ENCODE results near the gene SHH.
"Not testable (repeated sequence)": the region's sequence is repeated elsewhere in the genome, so short reads cannot be mapped to it uniquely, and the experiment has no call there.

SHH gene

DNA sequence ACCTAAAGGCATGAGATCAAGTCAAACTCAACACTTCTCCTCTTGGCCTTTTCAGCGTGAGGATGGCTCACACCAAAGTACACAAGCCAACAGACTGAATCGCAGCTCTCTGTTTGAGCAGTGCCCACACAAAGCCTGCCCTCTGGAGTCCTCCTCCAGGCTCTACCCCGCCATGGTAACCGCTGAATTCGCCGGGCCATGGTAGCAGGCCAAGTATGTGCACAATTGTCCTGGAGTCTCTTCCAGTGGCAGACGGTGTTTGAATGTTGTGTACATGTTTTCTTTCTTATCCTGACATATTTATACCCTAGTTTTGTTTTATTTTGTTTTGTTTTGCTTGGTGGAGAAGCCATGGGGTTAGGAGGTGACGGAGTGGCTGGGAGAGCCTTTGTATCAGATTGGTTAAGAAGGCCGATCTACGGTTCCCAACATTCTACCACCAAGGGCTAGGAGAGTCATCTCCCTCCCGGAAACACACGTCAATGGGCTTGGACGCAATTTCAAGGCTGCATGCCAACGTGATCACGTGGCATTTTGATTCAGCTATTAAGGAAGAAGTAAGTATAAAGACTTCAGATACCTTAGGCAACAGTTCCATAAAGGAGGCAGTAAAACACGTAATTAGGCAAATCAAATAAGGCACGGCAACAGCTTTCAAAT, 12.1 kb upstream of the SHH start:
- Histone ChIP-seq H3K27me3 (ENCODE audit: control insufficient read depth, insufficient read depth, low read length) (peaks cover 3% of the 10 kb centered on the region), H3K27ac (ENCODE audit: low read depth, low read length) (no peak overlapping the region), H3K36me3 (ENCODE audit: control insufficient read depth, insufficient read depth, low read length) (no peaks in the 10 kb centered on the region), H3K9ac (ENCODE audit: low read length) (no peak overlapping the region), H3K4me1 (ENCODE audit: control insufficient read depth, insufficient read depth, low read length) (no peaks in the 10 kb centered on the region), H3K4me3 (ENCODE audit: low read length) (no peak overlapping the region)

- Histone ChIP-seq H3K4me1 (ENCODE audit: control insufficient read depth, insufficient read depth, low read length) (no peaks in the 10 kb centered on the region), H3K36me3 (ENCODE audit: control insufficient read depth, insufficient read depth, low read length) (no peaks in the 10 kb centered on the region), H3K9ac (ENCODE audit: low read length) (no peak overlapping the region), H3K4me3 (ENCODE audit: low read length) (no peak overlapping the region), H3K27ac (ENCODE audit: low read depth, low read length) (no peak overlapping the region), H3K27me3 (ENCODE audit: control insufficient read depth, insufficient read depth, low read length) (peaks cover 3% of the 10 kb centered on the region)
Measured at GRCh38 chr7:155821851-155822250, 9.6 kb upstream of the SHH start.

- Histone ChIP-seq H3K27me3 (ENCODE audit: control insufficient read depth, insufficient read depth, low read length) (peaks cover 7% of the 10 kb centered on the region), H3K27ac (ENCODE audit: low read depth, low read length) (no peak overlapping the region), H3K36me3 (ENCODE audit: control insufficient read depth, insufficient read depth, low read length) (no peaks in the 10 kb centered on the region), H3K9ac (ENCODE audit: low read length) (no peak overlapping the region), H3K4me3 (ENCODE audit: low read length) (no peak overlapping the region), H3K4me1 (ENCODE audit: control insufficient read depth, insufficient read depth, low read length) (no peaks in the 10 kb centered on the region)
Measured at GRCh38 chr7:155820788-155821187, 8.5 kb upstream of the SHH start.

GRCh38 chr7:155820246-155820645, 8.0 kb upstream of the SHH start:
- Histone ChIP-seq H3K9ac (ENCODE audit: low read length) (no peak overlapping the region), H3K4me3 (ENCODE audit: low read length) (no peak overlapping the region), H3K27ac (ENCODE audit: low read depth, low read length) (no peak overlapping the region), H3K27me3 (ENCODE audit: control insufficient read depth, insufficient read depth, low read length) (peaks cover 8% of the 10 kb centered on the region), H3K36me3 (ENCODE audit: control insufficient read depth, insufficient read depth, low read length) (no peaks in the 10 kb centered on the region), H3K4me1 (ENCODE audit: control insufficient read depth, insufficient read depth, low read length) (no peaks in the 10 kb centered on the region)

GRCh38 chr7:155819186-155819585, 6.9 kb upstream of the SHH start:
- H3K4me1 ChIP-seq (ENCODE audit: control insufficient read depth, insufficient read depth, low read length): no peaks in the 10 kb centered on the region
- no peak overlapping the region for H3K4me3 ChIP-seq (ENCODE audit: low read length)
- H3K27me3 ChIP-seq (ENCODE audit: control insufficient read depth, insufficient read depth, low read length): peaks cover 8% of the 10 kb centered on the region
- no peaks in the 10 kb centered on the region for H3K36me3 ChIP-seq (ENCODE audit: control insufficient read depth, insufficient read depth, low read length)
- H3K9ac ChIP-seq (ENCODE audit: low read length): no peak overlapping the region
- H3K27ac ChIP-seq (ENCODE audit: low read depth, low read length): no peak overlapping the region

DNA sequence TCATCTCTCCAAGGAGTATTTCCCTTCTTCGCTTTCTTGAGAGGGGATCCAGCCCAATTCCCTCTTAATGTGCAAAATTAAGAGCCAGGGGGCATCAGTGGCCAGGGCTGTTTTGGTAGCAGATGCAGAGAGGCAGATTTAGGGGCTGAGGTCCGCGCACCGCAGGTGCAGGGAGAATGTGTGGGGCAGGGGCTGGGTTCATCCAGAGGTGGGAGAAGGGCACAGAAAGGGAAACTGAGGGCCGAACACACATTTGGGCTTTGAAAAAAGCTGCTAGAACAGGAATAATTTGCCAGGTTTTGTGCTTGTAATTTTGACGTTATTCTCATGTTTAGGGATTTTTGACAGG, 6.5 kb upstream of the SHH start:
- Histone ChIP-seq H3K27me3 (ENCODE audit: control insufficient read depth, insufficient read depth, low read length) (peaks cover 8% of the 10 kb centered on the region), H3K27ac (ENCODE audit: low read depth, low read length) (no peak overlapping the region), H3K4me1 (ENCODE audit: control insufficient read depth, insufficient read depth, low read length) (no peaks in the 10 kb centered on the region)

DNA sequence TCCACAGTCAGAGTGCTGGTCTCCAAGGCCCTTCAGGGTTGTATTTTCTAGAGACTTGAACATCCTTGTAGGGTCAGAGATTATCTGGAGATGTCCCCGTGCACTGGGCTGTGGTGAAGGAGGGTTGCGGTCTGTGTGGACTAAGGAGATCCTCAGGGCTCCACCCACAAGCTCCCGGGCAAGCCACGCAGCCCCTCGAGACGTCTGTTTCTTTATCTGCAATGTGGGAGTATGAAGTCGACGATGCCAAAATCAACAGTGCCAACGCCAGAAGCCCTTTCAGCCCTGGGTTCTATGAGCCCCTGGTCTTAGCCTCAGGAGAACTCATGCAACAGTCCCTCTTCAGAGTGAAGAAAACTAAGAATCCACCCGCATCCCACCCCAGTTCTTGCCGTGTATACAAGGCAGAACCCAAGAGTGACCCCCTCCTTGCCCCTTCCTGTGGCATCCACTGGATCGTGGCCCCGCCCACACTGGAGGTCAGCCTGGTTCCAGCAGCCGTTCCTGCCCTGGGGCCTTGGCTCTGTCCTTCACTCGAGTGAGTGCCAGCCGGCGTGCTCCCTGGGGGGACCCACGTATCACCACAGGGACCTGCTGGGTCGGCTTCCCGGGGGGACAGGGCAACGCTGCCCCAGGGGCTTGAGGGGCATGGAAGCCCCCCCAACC, 6.0 kb upstream of the SHH start:
- Histone ChIP-seq H3K36me3 (ENCODE audit: control insufficient read depth, insufficient read depth, low read length) (no peaks in the 10 kb centered on the region), H3K4me3 (ENCODE audit: low read length) (no peak overlapping the region), H3K9ac (ENCODE audit: low read length) (no peak overlapping the region), H3K27ac (ENCODE audit: low read depth, low read length) (no peak overlapping the region), H3K4me1 (ENCODE audit: control insufficient read depth, insufficient read depth, low read length) (no peaks in the 10 kb centered on the region), H3K27me3 (ENCODE audit: control insufficient read depth, insufficient read depth, low read length) (peaks cover 9% of the 10 kb centered on the region)

More for the DNA sequence above, 6.5 kb upstream of the SHH start:
- no peak overlapping the region for H3K4me3 ChIP-seq (ENCODE audit: low read length)
- no peak overlapping the region for H3K9ac ChIP-seq (ENCODE audit: low read length)
- no peaks in the 10 kb centered on the region for H3K36me3 ChIP-seq (ENCODE audit: control insufficient read depth, insufficient read depth, low read length)

DNA sequence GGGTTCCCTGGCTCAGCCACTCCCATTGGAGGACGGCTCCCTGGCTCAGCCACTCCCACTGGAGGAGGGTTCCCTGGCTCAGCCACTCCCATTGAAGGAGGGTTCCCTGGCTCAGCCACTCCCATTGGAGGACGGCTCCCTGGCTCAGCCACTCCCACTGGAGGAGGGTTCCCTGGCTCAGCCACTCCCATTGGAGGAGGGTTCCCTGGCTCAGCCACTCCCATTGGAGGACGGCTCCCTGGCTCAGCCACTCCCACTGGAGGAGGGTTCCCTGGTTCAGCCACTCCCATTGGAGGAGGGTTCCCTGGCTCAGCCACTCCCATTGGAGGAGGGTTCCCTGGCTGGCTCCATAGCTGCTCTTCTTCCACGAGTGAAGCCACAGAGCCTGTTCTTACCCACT, 5.3 kb upstream of the SHH start:
- not testable (repeated sequence) for H3K4me3 ChIP-seq (ENCODE audit: low read length); H3K36me3 ChIP-seq (ENCODE audit: control insufficient read depth, insufficient read depth, low read length); H3K9ac ChIP-seq (ENCODE audit: low read length); H3K27ac ChIP-seq (ENCODE audit: low read depth, low read length); H3K4me1 ChIP-seq (ENCODE audit: control insufficient read depth, insufficient read depth, low read length)
- H3K27me3 ChIP-seq (ENCODE audit: control insufficient read depth, insufficient read depth, low read length): peaks cover 16% of the 10 kb centered on the region

GRCh38 chr7:155816996-155817395, 4.7 kb upstream of the SHH start:
- H3K4me3 ChIP-seq (ENCODE audit: low read length): no peak overlapping the region
- H3K27me3 ChIP-seq (ENCODE audit: control insufficient read depth, insufficient read depth, low read length): peaks cover 16% of the 10 kb centered on the region
- H3K9ac ChIP-seq (ENCODE audit: low read length): no peak overlapping the region
- no peaks in the 10 kb centered on the region for H3K4me1 ChIP-seq (ENCODE audit: control insufficient read depth, insufficient read depth, low read length)
- H3K36me3 ChIP-seq (ENCODE audit: control insufficient read depth, insufficient read depth, low read length): no peaks in the 10 kb centered on the region
- H3K27ac ChIP-seq (ENCODE audit: low read depth, low read length): no peak overlapping the region

DNA sequence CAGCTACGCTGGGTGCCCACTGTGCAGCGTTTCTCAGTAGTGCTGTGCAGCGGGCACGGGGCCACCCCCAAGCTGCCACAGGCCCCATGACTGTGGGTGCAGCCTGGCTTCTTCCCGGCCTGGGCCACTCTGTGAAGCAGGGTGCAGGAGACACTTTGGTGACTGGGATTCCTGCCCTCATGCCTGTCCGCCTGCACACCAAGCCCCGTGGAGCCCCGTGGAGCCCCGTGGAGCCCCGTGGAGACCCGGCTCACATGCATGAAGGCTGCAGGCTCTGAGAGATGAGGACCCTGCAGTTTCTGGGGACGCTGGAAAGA, 3.9 kb upstream of the SHH start:
- no peak overlapping the region for H3K9ac ChIP-seq (ENCODE audit: low read length)
- H3K4me1 ChIP-seq (ENCODE audit: control insufficient read depth, insufficient read depth, low read length): no peaks in the 10 kb centered on the region
- H3K36me3 ChIP-seq (ENCODE audit: control insufficient read depth, insufficient read depth, low read length): no peaks in the 10 kb centered on the region
- no peak overlapping the region for H3K4me3 ChIP-seq (ENCODE audit: low read length)
- no peak overlapping the region for H3K27ac ChIP-seq (ENCODE audit: low read depth, low read length)
- H3K27me3 ChIP-seq (ENCODE audit: control insufficient read depth, insufficient read depth, low read length): peaks cover 24% of the 10 kb centered on the region

DNA sequence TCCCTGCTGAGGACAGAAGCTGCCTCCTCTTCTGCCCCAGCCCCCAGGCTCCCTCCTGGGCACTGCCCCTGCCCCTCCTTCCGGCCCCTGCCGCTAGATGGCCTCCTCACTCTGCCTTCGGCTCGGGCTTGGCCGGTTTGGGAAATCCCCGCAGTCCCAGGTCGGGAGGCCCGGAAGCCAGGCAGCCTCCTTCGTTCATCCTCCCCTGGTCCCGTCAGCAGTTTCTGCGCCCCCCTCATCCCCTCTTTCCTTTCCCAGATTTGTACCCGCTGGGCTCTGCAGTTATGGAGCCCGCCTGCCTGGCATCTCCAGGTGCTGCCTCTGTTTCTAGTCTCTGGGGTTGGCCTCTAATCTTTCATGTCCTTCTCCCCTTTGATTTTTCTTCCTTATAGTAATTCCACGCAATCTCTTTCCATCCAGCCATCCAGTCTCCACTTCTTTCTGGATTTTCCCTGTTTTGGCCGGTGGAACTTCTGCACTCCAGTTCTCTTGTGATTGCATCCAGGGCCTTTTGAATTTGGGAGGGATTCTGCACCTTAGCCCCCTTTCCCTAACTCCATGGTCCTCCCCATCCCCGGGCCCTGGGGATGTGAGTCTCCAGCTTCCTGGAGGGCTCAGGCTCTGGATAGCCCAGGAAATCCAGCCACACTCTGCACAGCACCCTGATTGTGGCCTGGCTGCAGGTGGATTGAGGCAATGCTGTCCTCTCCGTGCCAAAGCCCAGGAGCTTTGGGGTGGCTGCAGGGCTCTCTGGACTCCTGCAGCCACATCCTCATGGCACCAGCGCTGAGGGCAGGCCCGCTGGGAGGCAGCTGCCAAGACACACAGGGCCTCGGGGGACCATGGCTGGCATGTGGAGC, 3.3 kb upstream of the SHH start:
- Histone ChIP-seq H3K27me3 (ENCODE audit: control insufficient read depth, insufficient read depth, low read length) (peaks cover 30% of the 10 kb centered on the region), H3K4me1 (ENCODE audit: control insufficient read depth, insufficient read depth, low read length) (no peaks in the 10 kb centered on the region), H3K27ac (ENCODE audit: low read depth, low read length) (no peak overlapping the region), H3K36me3 (ENCODE audit: control insufficient read depth, insufficient read depth, low read length) (no peaks in the 10 kb centered on the region), H3K4me3 (ENCODE audit: low read length) (no peak overlapping the region), H3K9ac (ENCODE audit: low read length) (no peak overlapping the region)

- no peak overlapping the region for H3K4me3 ChIP-seq (ENCODE audit: low read length)
- no peak overlapping the region for H3K9ac ChIP-seq (ENCODE audit: low read length)
- H3K27me3 ChIP-seq (ENCODE audit: control insufficient read depth, insufficient read depth, low read length): peaks cover 38% of the 10 kb centered on the region
- H3K27ac ChIP-seq (ENCODE audit: low read depth, low read length): no peak overlapping the region
- H3K4me1 ChIP-seq (ENCODE audit: control insufficient read depth, insufficient read depth, low read length): no peaks in the 10 kb centered on the region
- no peaks in the 10 kb centered on the region for H3K36me3 ChIP-seq (ENCODE audit: control insufficient read depth, insufficient read depth, low read length)
Measured at GRCh38 chr7:155814316-155815276, 2.3 kb upstream of the SHH start.
